SJSA1 (cell line): ENCODE results near the gene RAD54L2. TPM values are rescaled to one million over a fixed set of nuclear protein-coding genes. Genes with fewer than 3 reads are reported as not detected.
"Not testable (repeated sequence)": the region's sequence is repeated elsewhere in the genome, so short reads cannot be mapped to it uniquely, and the experiment has no call there.

ENCODE experiments used
- DNase-seq, 2 experiments: peaks; one replicate each; pipeline ENCODE4 v3.0.0-alpha.2; 2015 to 2020; ENCODE audit warnings: low spot score in 2 of 2, low read depth in 1 of 2
- H3K27ac ChIP-seq: fragments of 250-450 bp; sonication (Bioruptor Pico); 2 replicates; pipeline ENCODE4 v1.5.1; 2020; ENCODE audit warnings: mild to moderate bottlenecking, moderate library complexity
- H3K27me3 ChIP-seq: fragments of 250-450 bp; sonication (Bioruptor Pico); replicated peaks from 2 replicates; pipeline ENCODE4 v1.5.1; 2020; ENCODE audit warnings: mild to moderate bottlenecking, moderate library complexity
- H3K36me3 ChIP-seq: fragments of 250-450 bp; sonication (Bioruptor Pico); 2 replicates; pipeline ENCODE4 v1.5.1; 2020; ENCODE audit warnings: mild to moderate bottlenecking
- H3K4me1 ChIP-seq: fragments of 250-450 bp; sonication (Bioruptor Pico); replicated peaks from 2 replicates; pipeline ENCODE4 v1.6.1; 2021; ENCODE audit warnings: mild to moderate bottlenecking
- H3K4me3 ChIP-seq: fragments of 250-450 bp; sonication (Bioruptor Pico); 2 replicates; pipeline ENCODE4 v1.5.1; 2020; ENCODE audit warnings: mild to moderate bottlenecking
- H3K9me3 ChIP-seq: fragments of 250-450 bp; sonication (Bioruptor Pico); replicated peaks from 2 replicates; pipeline ENCODE4 v1.5.1; 2020; ENCODE audit warnings: mild to moderate bottlenecking
- total RNA-seq: library from RNA; depleted of rRNA; stranded (reverse); fragments of >200 nt; shearing (Covaris generic); gene quantifications from 2 replicates; pipeline ENCODE4 v1.2.3, GENCODE V29; 2014; rRNA removed

The RAD54L2 gene, protein sequence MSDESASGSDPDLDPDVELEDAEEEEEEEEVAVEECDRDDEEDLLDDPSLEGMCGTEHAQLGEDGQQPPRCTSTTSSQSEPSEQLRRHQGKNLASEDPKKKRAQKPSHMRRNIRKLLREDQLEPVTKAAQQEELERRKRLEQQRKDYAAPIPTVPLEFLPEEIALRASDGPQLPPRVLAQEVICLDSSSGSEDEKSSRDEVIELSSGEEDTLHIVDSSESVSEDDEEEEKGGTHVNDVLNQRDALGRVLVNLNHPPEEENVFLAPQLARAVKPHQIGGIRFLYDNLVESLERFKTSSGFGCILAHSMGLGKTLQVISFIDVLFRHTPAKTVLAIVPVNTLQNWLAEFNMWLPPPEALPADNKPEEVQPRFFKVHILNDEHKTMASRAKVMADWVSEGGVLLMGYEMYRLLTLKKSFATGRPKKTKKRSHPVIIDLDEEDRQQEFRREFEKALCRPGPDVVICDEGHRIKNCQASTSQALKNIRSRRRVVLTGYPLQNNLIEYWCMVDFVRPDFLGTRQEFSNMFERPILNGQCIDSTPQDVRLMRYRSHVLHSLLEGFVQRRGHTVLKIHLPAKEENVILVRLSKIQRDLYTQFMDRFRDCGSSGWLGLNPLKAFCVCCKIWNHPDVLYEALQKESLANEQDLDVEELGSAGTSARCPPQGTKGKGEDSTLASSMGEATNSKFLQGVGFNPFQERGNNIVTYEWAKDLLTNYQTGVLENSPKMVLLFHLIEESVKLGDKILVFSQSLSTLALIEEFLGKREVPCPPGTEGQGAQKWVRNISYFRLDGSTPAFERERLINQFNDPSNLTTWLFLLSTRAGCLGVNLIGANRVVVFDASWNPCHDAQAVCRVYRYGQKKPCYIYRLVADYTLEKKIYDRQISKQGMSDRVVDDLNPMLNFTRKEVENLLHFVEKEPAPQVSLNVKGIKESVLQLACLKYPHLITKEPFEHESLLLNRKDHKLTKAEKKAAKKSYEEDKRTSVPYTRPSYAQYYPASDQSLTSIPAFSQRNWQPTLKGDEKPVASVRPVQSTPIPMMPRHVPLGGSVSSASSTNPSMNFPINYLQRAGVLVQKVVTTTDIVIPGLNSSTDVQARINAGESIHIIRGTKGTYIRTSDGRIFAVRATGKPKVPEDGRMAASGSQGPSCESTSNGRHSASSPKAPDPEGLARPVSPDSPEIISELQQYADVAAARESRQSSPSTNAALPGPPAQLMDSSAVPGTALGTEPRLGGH (N-terminal part only)
- total RNA-seq: 9.7 and 16.7 TPM in 2 replicates

- H3K4me1 ChIP-seq: peaks cover 16% of the 10 kb centered on the region
- H3K36me3 ChIP-seq: peaks cover 22% of the 10 kb centered on the region
- no peaks in the 10 kb centered on the region for H3K27me3 ChIP-seq
- peak within 1 kb of the TSS; percentile 76 for H3K27ac ChIP-seq
- peaks cover 4% of the 10 kb centered on the region; the same call in 1 of the 2 replicates for H3K9me3 ChIP-seq
- DNase-seq: peak; percentile 72
- peak within 1 kb of the TSS; percentile 97 for H3K4me3 ChIP-seq
These were observed at the start of gene RAD54L2 for GRCh38 chr3:51538459-51539290. TSS of gene RAD54L2 (plus strand) at chr3:51538719. CDS start at chr3:51590421, 51,702 bp downstream.

DNA sequence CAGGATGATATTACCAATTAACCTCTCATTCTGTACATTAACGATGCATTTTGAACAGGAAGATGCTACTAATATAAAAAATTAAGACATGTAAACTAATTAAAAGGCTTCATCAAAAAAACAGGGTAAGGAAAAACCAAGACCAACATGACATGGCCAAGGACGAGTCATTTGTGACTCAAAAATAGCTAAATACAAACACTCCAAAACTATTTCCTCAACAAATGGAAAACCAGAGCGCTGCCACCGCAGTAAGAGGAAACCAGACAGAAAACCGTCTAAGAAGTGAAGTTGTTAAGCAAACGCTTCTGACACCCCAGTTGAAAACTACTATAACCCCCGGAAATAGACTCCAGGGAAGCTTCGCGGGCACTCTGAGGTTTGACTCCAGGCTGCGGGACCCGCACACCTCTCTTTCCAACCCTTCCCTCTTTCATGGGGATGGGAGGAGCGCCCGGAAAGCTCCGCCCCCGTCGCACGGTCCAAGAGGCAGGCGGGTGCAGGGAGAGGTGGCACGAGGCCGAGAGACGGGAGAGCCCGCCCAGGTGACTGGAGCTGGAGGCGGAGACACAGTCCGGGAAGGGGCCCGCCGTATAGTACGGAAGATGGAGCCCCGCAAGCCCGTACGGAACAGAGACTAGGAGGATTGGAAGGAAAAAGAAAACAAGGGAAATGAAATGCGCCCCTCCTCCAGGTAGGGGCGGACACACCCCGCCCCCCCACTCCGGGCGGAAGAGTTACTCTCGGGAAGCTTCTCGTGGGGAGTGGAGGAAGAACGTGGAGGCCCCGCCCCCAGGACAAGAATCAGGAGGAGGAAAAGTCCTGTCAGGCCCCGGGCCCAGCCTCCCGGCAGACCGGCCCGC lies 39.4 kb upstream of the RAD54L2 start:
- no peaks in the 10 kb centered on the region for H3K27me3 ChIP-seq
- peaks cover 3% of the 10 kb centered on the region; the same call in 1 of the 2 replicates for H3K4me1 ChIP-seq
- peak overlapping the region; percentile 66 for H3K4me3 ChIP-seq
- H3K9me3 ChIP-seq: no peaks in the 10 kb centered on the region
- H3K27ac ChIP-seq: peak overlapping the region; percentile 68
- peaks cover 11% of the 10 kb centered on the region for H3K36me3 ChIP-seq
- DNase-seq: peak; percentile 92 to 94

- H3K36me3 ChIP-seq: peaks cover 10% of the 10 kb centered on the region
- H3K4me1 ChIP-seq: peaks cover 3% of the 10 kb centered on the region; the same call in 1 of the 2 replicates
- no peak for DNase-seq
- H3K4me3 ChIP-seq: peak overlapping the region; percentile 66
- H3K27ac ChIP-seq: peak overlapping the region; percentile 41
- H3K27me3 ChIP-seq: no peaks in the 10 kb centered on the region
- H3K9me3 ChIP-seq: no peaks in the 10 kb centered on the region
These were observed 37.8 kb upstream of the RAD54L2 start for GRCh38 chr3:51500632-51501131.

DNA sequence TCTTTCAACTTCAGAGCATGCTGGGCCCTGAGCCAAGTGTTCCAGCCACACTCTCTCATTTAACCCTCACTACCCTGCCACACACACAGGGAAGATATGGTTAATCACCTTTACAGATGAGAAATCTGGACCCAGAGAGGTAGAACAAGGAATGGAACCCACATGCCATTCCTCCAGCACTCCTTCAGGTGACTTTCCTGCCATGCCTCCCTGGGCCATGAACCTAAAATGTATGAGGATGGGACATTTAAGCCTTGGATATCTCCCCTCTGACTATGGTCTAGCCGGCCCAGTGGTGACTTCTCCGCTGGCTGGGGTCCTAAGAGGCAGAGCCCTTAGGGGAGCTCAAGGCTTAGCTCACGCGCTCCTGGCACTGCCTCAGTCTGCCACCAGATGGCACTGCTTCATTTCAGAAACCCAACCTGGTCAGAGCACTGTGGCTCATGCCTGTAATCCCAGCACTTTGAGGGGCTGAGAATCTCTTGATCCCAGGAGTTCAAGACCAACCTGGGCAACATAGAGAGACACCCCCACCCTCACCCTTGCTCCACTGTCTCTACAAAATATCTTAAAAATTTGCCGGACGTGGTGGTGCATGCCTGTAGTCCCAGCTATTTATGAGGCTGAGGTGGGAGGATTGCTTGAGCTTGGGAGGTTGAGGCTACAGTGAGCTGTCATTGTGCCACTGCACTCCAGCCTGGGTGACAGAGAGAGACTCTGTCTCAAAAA lies 36.5 kb upstream of the RAD54L2 start:
- Histone ChIP-seq H3K9me3 (no peaks in the 10 kb centered on the region), H3K4me3 (no peak overlapping the region), H3K36me3 (no peaks in the 10 kb centered on the region), H3K27me3 (no peaks in the 10 kb centered on the region), H3K4me1 (peaks cover 3% of the 10 kb centered on the region; the same call in 1 of the 2 replicates), H3K27ac (no peak overlapping the region)
- peak; percentile 49 to 65 for DNase-seq

- Histone ChIP-seq H3K4me3 (no peak overlapping the region), H3K9me3 (no peaks in the 10 kb centered on the region), H3K4me1 (peaks cover 3% of the 10 kb centered on the region; the same call in 1 of the 2 replicates), H3K27ac (no peak overlapping the region), H3K36me3 (no peaks in the 10 kb centered on the region), H3K27me3 (no peaks in the 10 kb centered on the region)
- no peak for DNase-seq
These were observed 36.0 kb upstream of the RAD54L2 start for GRCh38 chr3:51502562-51502910.

DNA sequence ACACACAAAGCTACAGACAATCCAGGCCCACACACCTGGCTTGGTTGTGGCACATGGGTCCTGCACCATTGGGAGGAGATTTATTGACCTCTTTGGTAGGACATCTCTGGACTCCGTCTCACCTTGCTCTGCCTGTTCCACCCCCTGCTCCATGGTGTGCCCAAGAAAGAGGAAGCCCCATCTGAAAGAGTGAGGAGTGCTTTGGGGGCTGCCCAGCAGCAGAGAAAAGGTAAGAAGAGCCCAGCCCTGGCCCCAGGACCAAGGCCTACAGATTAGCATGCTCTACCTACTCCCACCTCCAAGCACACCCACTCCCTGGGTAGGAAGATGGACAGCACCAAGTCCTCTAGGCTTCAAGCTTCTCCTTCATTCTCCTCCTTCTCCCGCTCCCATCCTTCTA lies 35.5 kb upstream of the RAD54L2 start:
- Histone ChIP-seq H3K4me1 (peaks cover 3% of the 10 kb centered on the region; the same call in 1 of the 2 replicates), H3K27ac (no peak overlapping the region), H3K27me3 (no peaks in the 10 kb centered on the region), H3K36me3 (no peaks in the 10 kb centered on the region), H3K4me3 (no peak overlapping the region), H3K9me3 (no peaks in the 10 kb centered on the region)
- no peak for DNase-seq

DNA sequence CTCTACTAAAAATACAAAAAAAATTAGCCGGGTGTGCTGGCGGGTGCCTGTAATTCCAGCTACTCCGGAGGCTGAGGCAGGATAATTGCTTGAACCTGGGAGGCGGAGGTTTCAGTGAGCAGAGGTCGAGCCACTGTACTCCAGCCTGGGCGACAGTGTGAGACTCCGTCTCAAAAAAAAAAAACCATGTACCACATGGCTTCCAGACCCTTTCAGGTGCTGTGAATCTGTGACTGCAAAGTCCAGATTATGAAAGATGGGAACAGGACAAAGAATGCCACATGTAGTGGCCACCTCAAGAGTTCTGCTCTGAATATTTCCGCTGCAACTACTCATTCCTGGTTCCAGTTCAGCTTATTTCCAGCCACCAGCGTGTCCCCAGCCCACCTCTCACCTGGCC lies 30.3 kb upstream of the RAD54L2 start:
- DNase-seq: no peak
- H3K36me3 ChIP-seq: no peaks in the 10 kb centered on the region

DNA sequence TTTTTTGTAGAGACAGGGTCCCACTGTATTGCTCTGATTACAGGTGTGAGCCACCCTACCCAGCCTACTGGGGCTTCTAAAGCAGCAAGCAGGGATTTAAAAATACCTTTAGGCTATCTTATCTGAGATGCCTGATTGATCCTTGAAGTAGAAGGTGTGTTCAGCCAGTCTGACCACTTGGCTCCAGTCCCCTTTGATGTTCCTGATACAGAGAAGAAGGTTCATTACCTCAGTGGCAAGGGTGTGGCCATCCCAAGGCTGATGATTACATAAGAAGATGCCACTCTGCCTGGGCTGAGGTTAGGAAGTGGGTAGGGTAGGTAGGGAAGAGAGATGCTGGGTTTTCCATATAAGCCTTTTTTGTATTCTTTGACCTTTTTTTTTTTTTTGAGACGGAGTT lies 27.5 kb upstream of the RAD54L2 start:
- Histone ChIP-seq H3K4me1 (no peaks in the 10 kb centered on the region), H3K27me3 (no peaks in the 10 kb centered on the region), H3K9me3 (no peaks in the 10 kb centered on the region), H3K36me3 (no peaks in the 10 kb centered on the region), H3K4me3 (no peak overlapping the region), H3K27ac (no peak overlapping the region)
- DNase-seq: no peak

More for the DNA sequence above, 30.3 kb upstream of the RAD54L2 start:
- no peaks in the 10 kb centered on the region for H3K9me3 ChIP-seq
- H3K27me3 ChIP-seq: no peaks in the 10 kb centered on the region
- no peak overlapping the region for H3K4me3 ChIP-seq
- no peak overlapping the region for H3K27ac ChIP-seq
- no peaks in the 10 kb centered on the region for H3K4me1 ChIP-seq

DNA sequence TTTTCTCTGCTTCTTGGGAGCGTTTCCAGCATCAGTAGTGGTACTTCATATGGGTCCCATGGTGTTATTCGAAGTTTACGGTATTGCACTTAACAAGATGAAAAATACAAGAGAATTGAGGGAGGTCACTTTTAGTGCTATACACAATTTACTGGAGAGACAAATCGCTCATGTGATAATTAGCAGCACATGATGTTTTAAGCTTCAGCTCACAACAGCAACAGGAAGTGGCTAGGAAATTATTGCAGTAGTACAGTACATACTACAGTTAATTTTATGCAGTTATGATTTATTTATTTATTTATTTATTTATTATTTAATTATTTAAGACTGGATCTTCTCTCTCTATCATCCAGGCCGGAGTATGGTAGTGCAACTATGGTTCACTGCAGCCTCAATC lies 24.3 kb upstream of the RAD54L2 start:
- DNase-seq: no peak
- Histone ChIP-seq H3K4me1 (no peaks in the 10 kb centered on the region), H3K4me3 (no peak overlapping the region), H3K27me3 (no peaks in the 10 kb centered on the region), H3K36me3 (no peaks in the 10 kb centered on the region), H3K9me3 (no peaks in the 10 kb centered on the region), H3K27ac (no peak overlapping the region)

DNA sequence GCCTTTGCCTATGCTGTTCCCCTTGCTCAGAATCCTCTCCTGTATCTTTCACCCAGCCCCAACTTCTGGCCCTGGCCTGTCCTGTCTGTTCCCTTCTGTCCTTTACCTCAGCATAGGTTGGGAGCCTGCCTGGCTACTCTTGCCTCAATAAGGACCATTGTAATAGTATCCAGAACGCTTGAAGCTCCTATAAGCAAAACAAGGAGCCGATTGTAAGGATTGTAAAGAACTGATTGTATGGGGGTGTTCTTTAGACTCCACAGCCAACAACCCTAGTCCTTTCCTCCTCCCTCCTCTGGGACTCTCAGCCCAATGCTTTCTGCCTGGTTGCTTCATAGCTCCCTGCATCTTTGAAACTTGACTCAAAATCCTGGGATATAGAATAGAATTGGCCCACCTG lies 18.7 kb upstream of the RAD54L2 start:
- H3K27ac ChIP-seq: no peak overlapping the region
- DNase-seq: no peak
- H3K4me3 ChIP-seq: no peak overlapping the region
- H3K27me3 ChIP-seq: no peaks in the 10 kb centered on the region
- no peaks in the 10 kb centered on the region for H3K36me3 ChIP-seq
- no peaks in the 10 kb centered on the region for H3K4me1 ChIP-seq
- H3K9me3 ChIP-seq: no peaks in the 10 kb centered on the region

DNA sequence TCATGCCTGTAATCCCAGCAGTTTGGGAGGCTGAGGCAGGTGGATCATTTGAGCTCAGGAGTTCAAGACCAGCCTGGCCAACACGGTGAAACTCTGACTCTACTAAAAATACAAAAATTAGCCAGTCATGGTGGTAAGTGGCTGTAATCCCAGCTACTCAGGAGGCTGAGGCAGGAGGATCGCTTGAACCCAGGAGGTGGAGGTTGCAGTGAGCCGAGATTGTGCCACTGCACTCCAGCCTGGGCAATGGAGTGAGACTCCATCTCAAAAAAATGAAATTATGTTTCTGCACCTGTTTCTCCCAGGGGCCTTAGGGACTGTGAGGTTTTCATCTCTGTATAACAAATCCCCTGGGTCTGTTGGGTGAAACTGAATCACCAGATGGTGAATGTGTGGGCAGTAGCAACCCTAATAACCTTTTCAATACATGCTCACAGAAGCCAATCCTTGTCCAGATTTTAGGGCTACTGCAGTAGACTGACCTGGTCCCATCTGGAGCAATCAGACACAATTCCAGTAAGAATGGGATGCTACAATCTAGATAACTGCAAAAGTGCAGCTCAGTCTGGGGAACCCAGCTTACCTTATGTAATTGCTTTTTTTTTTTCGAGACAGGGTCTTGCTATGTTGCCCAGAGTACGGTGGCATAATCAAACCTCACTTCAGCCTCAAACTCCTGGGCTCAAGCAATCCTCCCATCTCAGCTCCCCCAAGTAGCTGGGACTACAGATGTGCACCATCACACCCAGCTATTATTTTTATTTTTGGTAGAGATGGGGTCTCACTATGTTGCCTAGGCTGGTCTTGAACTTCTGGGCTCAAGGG lies 17.4 kb upstream of the RAD54L2 start:
- not testable (repeated sequence) for H3K4me1 ChIP-seq, H3K36me3 ChIP-seq, H3K9me3 ChIP-seq, H3K4me3 ChIP-seq, H3K27ac ChIP-seq, DNase-seq, H3K27me3 ChIP-seq
